Lung (tissue), 12 donors: ENCODE results near the gene MYL7. TPM values are rescaled to one million over a fixed set of nuclear protein-coding genes. Genes with fewer than 3 reads are reported as not detected.

Experiments
- ATAC-seq: fragments of 200-7000 bp; cut with Tn5 transposase; one replicate; pipeline ENCODE4 v1.9.1; 2020; ENCODE audit warnings: moderate number of reproducible peaks; ENCODE audit not compliant: insufficient read depth, low FRiP score
- DNase-seq, 3 donors: peaks; one replicate each; pipeline ENCODE4 v3.0.0-alpha.2; 2013 to 2017
- H3K27ac ChIP-seq, 2 donors: one replicate each; pipeline ENCODE4 v1.5.1; 2013; ENCODE audit warnings: mild to moderate bottlenecking in 2 of 2, moderate library complexity in 2 of 2, control low read depth in 1 of 2, inconsistent platforms in 1 of 2, low read depth in 1 of 2, low read length in 1 of 2
- H3K27me3 ChIP-seq, 3 donors: one replicate each; pipeline ENCODE4 v1.5.1; 2013; ENCODE audit warnings: low read length in 2 of 3; ENCODE audit not compliant: control insufficient read depth in 3 of 3, insufficient read depth in 3 of 3
- H3K36me3 ChIP-seq, 4 donors: one replicate each; pipeline ENCODE4 v1.5.1; 2013; ENCODE audit warnings: low read length in 4 of 4, mild to moderate bottlenecking in 1 of 4, moderate library complexity in 1 of 4; ENCODE audit not compliant: control insufficient read depth in 4 of 4, insufficient read depth in 4 of 4
- H3K4me1 ChIP-seq, 5 donors: one replicate each; pipeline ENCODE4 v1.5.1; 2013; ENCODE audit warnings: low read length in 5 of 5, mild to moderate bottlenecking in 2 of 5, moderate library complexity in 1 of 5; ENCODE audit not compliant: control insufficient read depth in 5 of 5, insufficient read depth in 5 of 5
- H3K4me3 ChIP-seq: one replicate; pipeline ENCODE4 v1.5.1; 2013; ENCODE audit warnings: mild to moderate bottlenecking, control low read depth, moderate library complexity
- H3K9ac ChIP-seq, 2 donors: one replicate each; pipeline ENCODE4 v1.5.1; 2013; ENCODE audit warnings: low read length in 2 of 2, control low read depth in 1 of 2; ENCODE audit not compliant: insufficient read depth in 1 of 2
- H3K9me3 ChIP-seq, 4 donors: one replicate each; pipeline ENCODE4 v1.5.1; 2013; ENCODE audit warnings: low read length in 3 of 4, mild to moderate bottlenecking in 1 of 4, moderate library complexity in 1 of 4; ENCODE audit not compliant: control insufficient read depth in 4 of 4, insufficient read depth in 3 of 4
- CTCF ChIP-seq: IDR thresholded peaks from 2 replicates; pipeline ENCODE4 v1.5.1; 2012; ENCODE audit warnings: mild to moderate bottlenecking; ENCODE audit errors: control extremely low read depth, extremely low read depth
- WGBS, 2 donors: extraction: QIAGEN DNeasy Blood & Tissue Kit; methylation state at CpG; one replicate each; pipeline ENCODE4 v1.1.7; 2013; 5-methylcytosine and 5-hydroxymethylcytosine counted together
- polyA plus RNA-seq, 2 donors: library from polyadenylated mRNA; stranded (reverse); fragments of 200-250 nt; gene quantifications; one replicate each; pipeline ENCODE4 v1.2.1, GENCODE V29; 2013
- total RNA-seq, 2 donors: library from RNA; depleted of rRNA in 1 of 2; stranded (reverse); fragments of >200 nt in 1 of 2; gene quantifications; one replicate each; pipeline ENCODE4 v1.2.1, GENCODE V29; 2014 to 2021
- donor health status: control.
- donor health status: control.
- donor health status: Bipolar disorder and iron deficiency.
- donor health status: healthy.
- donor health status: DM: yes; HTN: yes; CAD: no.

MYL7 gene
- total and polyA plus RNA-seq, 4 donors, result 0.08 to 13.0 TPM; not detected in 2

- H3K36me3 ChIP-seq, result no peaks in the 10 kb centered on the region
- H3K27ac ChIP-seq, result no peak overlapping the region
- no peak for TF ChIP-seq CTCF
- H3K9ac ChIP-seq, result no peak overlapping the region
- peaks cover 0 to 2% (median 0%) of the 10 kb centered on the region in 3 donors for H3K27me3 ChIP-seq
- peaks cover 0 to 3% (median 0%) of the 10 kb centered on the region in 5 donors for H3K4me1 ChIP-seq
- 81 to 85% methylated on average over 8 of the region's 8 CpGs for WGBS, 2 donors
- H3K9me3 ChIP-seq, result no peaks in the 10 kb centered on the region
- no peak overlapping the region for H3K4me3 ChIP-seq
- ATAC-seq, result no peak
- no peak for DNase-seq
Measured at GRCh38 chr7:44138698-44139097, 2.4 kb downstream of the MYL7 start.

GRCh38 chr7:44136731-44137130 lies 4.4 kb downstream of the MYL7 start:
- 87 to 96% methylated on average over 5 of the region's 5 CpGs for WGBS, 2 donors
- Histone ChIP-seq H3K9ac (no peak overlapping the region), H3K9me3 (no peaks in the 10 kb centered on the region), H3K27ac (no peak overlapping the region), H3K4me3 (no peak overlapping the region), H3K27me3 (no peaks in the 10 kb centered on the region), H3K36me3 (no peaks in the 10 kb centered on the region), H3K4me1 (peaks cover 0 to 11% (median 2%) of the 10 kb centered on the region in 5 donors)
- DNase-seq, result no peak
- TF ChIP-seq CTCF, result no peak
- ATAC-seq, result no peak

GRCh38 chr7:44134943-44135628 lies 6.0 kb downstream of the MYL7 start:
- Histone ChIP-seq H3K27ac (no peak overlapping the region), H3K36me3 (no peaks in the 10 kb centered on the region), H3K4me3 (no peak overlapping the region), H3K27me3 (no peaks in the 10 kb centered on the region), H3K9ac (no peak overlapping the region), H3K9me3 (no peaks in the 10 kb centered on the region), H3K4me1 (peaks cover 0 to 12% (median 0%) of the 10 kb centered on the region in 5 donors)
- no peak for TF ChIP-seq CTCF
- DNase-seq, result peak; percentile 41 to 51 (median 47)
- ATAC-seq, result no peak
- 93 to 96% methylated on average over 4 of the region's 4 CpGs for WGBS, 2 donors

GRCh38 chr7:44133295-44133694 lies 7.8 kb downstream of the MYL7 start:
- no peak for TF ChIP-seq CTCF
- H3K27me3 ChIP-seq, result no peaks in the 10 kb centered on the region
- ATAC-seq (no peak), DNase-seq (no peak)
- no peaks in the 10 kb centered on the region for H3K36me3 ChIP-seq
- no peak overlapping the region for H3K4me3 ChIP-seq
- no peaks in the 10 kb centered on the region for H3K9me3 ChIP-seq
- 75 to 84% methylated on average over 3 of the region's 3 CpGs for WGBS, 2 donors
- H3K4me1 ChIP-seq, result peaks cover 0 to 12% (median 2%) of the 10 kb centered on the region in 5 donors
- no peak overlapping the region for H3K9ac ChIP-seq
- H3K27ac ChIP-seq, result no peak overlapping the region
